Ishikawa (cell line): Measurements from ENCODE around the gene SEPTIN10.

ENCODE experiments used
- CEBPB ChIP-seq: IDR thresholded peaks from 2 replicates; pipeline ENCODE4 v1.6.1; 2012
- CREB1 ChIP-seq: IDR thresholded peaks from 2 replicates; pipeline ENCODE4 v1.6.1; 2012; ENCODE audit warnings: low read depth
- EGR1 ChIP-seq: IDR thresholded peaks from 2 replicates; pipeline ENCODE4 v1.6.1; 2012
- EP300 ChIP-seq: IDR thresholded peaks from 2 replicates; pipeline ENCODE4 v1.6.1; 2012; ENCODE audit warnings: borderline replicate concordance
- FOXM1 ChIP-seq: IDR thresholded peaks from 2 replicates; pipeline ENCODE4 v1.6.1; 2012; ENCODE audit warnings: low read depth, borderline replicate concordance
- NFIC ChIP-seq: IDR thresholded peaks from 2 replicates; pipeline ENCODE4 v1.6.1; 2012
- RAD21 ChIP-seq: IDR thresholded peaks from 2 replicates; pipeline ENCODE4 v1.6.1; 2012; ENCODE audit warnings: low read depth
- REST ChIP-seq: IDR thresholded peaks from 2 replicates; pipeline ENCODE4 v1.6.1; 2012; ENCODE audit warnings: low read depth, mild to moderate bottlenecking
- TAF1 ChIP-seq: IDR thresholded peaks from 2 replicates; pipeline ENCODE4 v1.6.1; 2012; ENCODE audit warnings: low read depth, mild to moderate bottlenecking
- TCF12 ChIP-seq: IDR thresholded peaks from 2 replicates; pipeline ENCODE4 v1.6.1; 2012; ENCODE audit warnings: low read depth
- TEAD4 ChIP-seq: IDR thresholded peaks from 2 replicates; pipeline ENCODE4 v1.6.1; 2012
- YY1 ChIP-seq: IDR thresholded peaks from 2 replicates; pipeline ENCODE4 v1.6.1; 2012; ENCODE audit warnings: low read depth
- ZBTB7A ChIP-seq: IDR thresholded peaks from 2 replicates; pipeline ENCODE4 v1.6.1; 2012; ENCODE audit warnings: low read depth
- TF ChIP-seq, protein P1 (sequence below): IDR thresholded peaks from 2 replicates; pipeline ENCODE4 v1.6.1; 2012
- TF ChIP-seq, protein P2 (sequence below): IDR thresholded peaks from 2 replicates; pipeline ENCODE4 v1.6.1; 2012

SEPTIN10 gene

GRCh38 chr2:109655287-109655686, 41.5 kb upstream of the SEPTIN10 start:
- TF ChIP-seq YY1 = no peak
- no peak for TF ChIP-seq TCF12

- peak; percentile 52 for TF ChIP-seq TEAD4
- TF ChIP-seq, protein P1, sequence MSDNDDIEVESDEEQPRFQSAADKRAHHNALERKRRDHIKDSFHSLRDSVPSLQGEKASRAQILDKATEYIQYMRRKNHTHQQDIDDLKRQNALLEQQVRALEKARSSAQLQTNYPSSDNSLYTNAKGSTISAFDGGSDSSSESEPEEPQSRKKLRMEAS = no peak
Observed at GRCh38 chr2:109654326-109655050, 40.7 kb upstream of the SEPTIN10 start.

- TF ChIP-seq, protein P2, sequence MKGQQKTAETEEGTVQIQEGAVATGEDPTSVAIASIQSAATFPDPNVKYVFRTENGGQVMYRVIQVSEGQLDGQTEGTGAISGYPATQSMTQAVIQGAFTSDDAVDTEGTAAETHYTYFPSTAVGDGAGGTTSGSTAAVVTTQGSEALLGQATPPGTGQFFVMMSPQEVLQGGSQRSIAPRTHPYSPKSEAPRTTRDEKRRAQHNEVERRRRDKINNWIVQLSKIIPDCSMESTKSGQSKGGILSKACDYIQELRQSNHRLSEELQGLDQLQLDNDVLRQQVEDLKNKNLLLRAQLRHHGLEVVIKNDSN = no peak
- no peak for TF ChIP-seq YY1
- TF ChIP-seq TAF1 = no peak
- no peak for TF ChIP-seq TCF12
- TF ChIP-seq TEAD4 = no peak
- no peak for TF ChIP-seq NFIC
- no peak for TF ChIP-seq FOXM1
- TF ChIP-seq, protein P1 = no peak
- TF ChIP-seq CEBPB = no peak
- TF ChIP-seq EP300 = no peak
- no peak for TF ChIP-seq CREB1
- TF ChIP-seq REST = no peak
- no peak for TF ChIP-seq ZBTB7A
- no peak for TF ChIP-seq RAD21
- no peak for TF ChIP-seq EGR1
Observed at GRCh38 chr2:109649736-109650695, 36.2 kb upstream of the SEPTIN10 start.

DNA sequence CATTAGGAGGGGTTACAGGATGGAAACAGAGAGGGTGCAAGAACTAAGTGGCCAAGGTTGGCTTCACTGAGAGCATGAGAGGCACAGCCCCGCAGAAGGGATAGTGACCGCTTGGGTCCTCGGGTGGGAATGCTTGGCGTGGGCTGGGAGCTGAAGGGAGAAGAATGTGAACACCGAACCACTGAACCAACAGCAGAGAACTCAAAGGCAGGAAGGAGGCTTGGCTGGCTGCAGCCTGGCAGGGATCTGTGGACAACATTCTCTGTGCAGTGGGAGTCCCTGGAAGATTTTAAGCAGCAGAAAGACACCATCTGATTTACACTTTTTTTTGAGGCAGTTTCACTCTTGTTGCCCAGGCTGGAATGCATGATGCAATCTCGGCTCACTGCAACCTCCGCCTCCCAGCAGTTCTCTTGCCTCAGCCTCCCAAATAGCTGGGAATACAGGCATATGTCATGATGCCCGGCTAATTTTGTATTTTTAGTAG, 34.3 kb upstream of the SEPTIN10 start:
- TF ChIP-seq, protein P1 = no peak
- TF ChIP-seq REST (no peak), CEBPB (no peak), FOXM1 (no peak), RAD21 (no peak), TCF12 (no peak), TAF1 (no peak), EP300 (no peak), CREB1 (no peak), TEAD4 (no peak), NFIC (no peak), YY1 (no peak), EGR1 (no peak), ZBTB7A (no peak)
- TF ChIP-seq, protein P2 = no peak

DNA sequence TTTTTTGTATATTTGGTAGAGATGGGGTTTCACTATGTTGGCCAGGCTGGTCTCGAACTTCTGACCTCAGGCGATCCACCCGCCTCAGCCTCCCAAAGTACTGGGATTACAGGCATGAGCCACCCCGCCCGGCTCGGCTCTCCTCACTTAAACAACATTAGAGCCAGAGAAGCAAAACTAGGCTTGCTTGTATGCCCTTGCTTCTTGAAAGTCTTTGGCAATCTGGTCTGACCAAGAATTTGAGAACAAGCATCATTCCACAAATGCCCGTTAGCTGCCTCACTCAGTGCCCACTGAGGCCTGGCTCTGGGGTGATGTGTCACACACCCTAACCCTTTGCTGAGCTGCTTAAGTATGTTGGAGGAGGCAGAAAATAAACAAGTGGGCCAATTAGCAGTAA, 33.9 kb upstream of the SEPTIN10 start:
- no peak for TF ChIP-seq CEBPB
- no peak for TF ChIP-seq TAF1
- no peak for TF ChIP-seq FOXM1
- TF ChIP-seq, protein P1 = no peak
- TF ChIP-seq EGR1 = no peak
- TF ChIP-seq RAD21 = no peak
- TF ChIP-seq CREB1 = no peak
- TF ChIP-seq ZBTB7A = no peak
- TF ChIP-seq, protein P2 = no peak
- no peak for TF ChIP-seq TCF12
- TF ChIP-seq TEAD4 = no peak
- TF ChIP-seq NFIC = no peak
- no peak for TF ChIP-seq EP300
- TF ChIP-seq REST = no peak
